GM19238 (cell line): Measurements from ENCODE around the gene IGF1R.
"Not testable (repeated sequence)": the region's sequence is repeated elsewhere in the genome, so short reads cannot be mapped to it uniquely, and the experiment has no call there.

Experiments used
- DNase-seq: peaks from one replicate; pipeline ENCODE4 v3.0.0; 2011; ENCODE audit warnings: low spot score; ENCODE audit not compliant: insufficient read length

IGF1R gene

GRCh38 chr15:98983334-98983733 is 335.0 kb downstream of the IGF1R start:
- DNase-seq: no peak

DNA sequence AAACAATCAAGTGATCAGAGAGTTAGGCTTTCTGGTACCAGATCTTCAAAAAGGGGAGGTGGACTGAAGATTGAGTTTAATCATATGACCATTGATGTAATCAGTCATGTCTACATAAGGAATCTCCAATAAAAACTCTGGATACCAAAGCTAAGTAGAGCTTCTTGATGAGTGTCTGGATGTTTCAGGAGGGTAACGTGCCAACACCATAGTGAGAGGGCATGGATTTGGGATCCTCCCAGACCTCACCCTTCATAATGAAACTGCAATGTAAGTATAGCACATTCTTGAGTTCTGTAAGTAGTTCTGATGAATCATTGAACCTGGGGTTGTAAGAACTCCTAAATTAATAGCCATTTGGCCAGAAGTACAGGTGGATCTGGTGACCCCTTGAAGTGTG is 337.9 kb downstream of the IGF1R start:
- DNase-seq: no peak

- DNase-seq: no peak
Observed at GRCh38 chr15:98994892-98995291, 346.6 kb downstream of the IGF1R start.

DNA sequence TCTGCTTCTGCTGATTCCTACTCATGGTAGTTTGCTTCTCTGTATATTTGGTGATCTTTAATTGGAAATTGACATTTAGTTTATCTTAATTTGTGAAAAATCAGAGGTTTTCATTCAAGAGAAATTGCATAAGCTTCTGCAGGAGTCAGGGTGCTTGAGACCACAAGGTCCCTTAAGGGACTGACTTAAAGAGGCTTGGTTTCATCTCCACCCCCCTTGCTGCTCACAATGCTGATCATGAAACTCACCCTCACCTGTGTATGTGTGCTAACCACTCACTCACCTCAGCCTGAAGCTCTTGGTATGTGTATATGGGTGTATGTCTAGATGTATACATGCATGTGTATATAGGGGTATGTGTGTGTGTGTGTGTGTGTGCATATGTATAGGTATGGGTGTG is 347.8 kb downstream of the IGF1R start:
- no peak for DNase-seq

DNA sequence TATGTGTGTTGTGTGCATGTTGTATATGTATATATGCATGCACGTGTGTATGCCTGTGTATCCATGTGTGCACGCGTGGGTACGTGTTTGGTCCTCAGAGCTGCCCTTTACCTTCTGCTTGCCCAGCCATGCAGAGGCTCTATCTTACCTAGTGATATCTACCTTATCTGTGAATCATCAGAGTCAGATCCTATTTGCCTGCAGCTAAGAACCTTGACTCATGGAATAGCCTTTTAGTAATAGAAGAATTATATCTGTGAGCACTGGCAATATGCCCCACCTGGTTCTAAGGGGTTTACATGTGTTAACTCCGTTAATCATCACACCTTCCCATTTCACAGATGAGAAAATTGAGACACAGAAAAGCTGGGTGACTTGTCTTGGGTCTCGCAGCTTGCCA is 348.3 kb downstream of the IGF1R start:
- DNase-seq: no peak

DNA sequence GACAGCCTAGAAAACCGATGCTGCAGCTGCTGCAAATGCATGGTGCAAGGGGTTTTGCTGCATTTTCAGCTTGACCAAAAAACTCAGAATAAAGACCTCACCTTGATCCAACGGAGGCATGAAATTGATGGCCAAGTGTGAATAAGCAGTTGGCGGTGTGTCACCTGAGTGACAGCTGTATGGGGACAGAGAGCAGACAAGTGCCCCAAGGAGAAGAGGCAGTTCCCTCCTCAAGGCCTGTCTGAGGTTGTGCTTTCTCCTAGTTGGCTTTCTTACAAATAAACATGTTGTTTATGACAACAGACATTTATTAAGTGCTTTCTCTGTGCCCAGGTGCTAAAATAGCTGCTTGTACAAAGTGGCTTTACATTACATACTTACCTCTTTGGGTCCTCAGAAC is 349.0 kb downstream of the IGF1R start:
- no peak for DNase-seq

GRCh38 chr15:98997755-98998154 is 349.4 kb downstream of the IGF1R start:
- no peak for DNase-seq

- DNase-seq: no peak
Observed at GRCh38 chr15:98998279-98998678, 349.9 kb downstream of the IGF1R start.

DNA sequence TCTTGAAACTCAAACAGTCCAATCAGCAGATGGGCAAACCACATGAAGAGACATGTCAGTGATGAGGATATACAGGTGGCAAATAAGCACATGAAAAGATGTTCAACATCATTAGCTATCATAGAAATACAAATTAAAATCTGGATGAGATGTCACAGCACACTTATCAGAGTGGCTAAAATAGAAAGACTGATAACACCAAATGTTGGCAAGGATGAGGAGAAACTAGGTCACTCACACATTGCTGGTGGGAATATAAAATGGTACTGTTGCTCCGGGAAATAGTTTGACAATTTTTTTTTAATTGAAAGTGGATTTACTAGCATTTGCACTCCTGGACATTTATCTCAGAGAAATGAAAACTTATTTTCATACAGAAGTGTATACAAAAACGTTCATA is 350.9 kb downstream of the IGF1R start:
- no peak for DNase-seq

DNA sequence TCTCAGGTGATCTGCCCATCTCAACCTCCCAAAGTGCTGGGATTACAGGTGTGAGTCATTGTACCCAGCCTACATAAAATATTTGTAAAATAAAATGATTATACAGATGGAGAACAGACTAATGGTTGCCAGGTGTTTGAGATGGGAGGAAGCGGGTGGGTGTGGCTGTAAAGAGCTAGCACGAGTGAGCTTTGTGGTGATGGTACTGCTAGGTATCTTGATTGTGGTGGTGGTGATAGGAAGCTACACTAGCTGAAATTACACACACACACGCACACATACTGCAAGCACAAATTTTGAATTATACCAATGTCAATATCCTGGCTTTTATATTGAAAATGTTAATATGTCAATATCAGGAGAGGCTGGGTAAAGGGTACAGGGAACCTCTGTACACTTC is 353.9 kb downstream of the IGF1R start:
- DNase-seq: no peak

DNA sequence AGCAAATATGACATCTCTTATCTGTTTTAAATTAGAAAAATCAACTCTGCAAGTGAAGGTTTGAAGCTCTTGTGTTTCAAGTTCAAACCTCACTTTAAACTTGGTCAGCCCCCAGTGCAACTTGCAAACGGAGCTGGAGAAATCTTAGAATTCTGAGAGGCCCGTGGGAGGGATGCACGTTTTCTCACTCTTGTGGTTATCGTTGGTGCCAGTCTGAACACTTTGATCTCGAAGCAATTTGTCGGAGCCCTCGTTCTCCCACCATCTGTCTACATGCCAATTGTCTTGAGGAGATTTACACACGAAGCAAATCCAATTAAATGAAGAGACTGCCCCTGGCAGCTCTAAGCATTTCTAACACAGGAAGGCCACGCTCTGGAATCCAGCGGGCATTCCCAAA is 355.0 kb downstream of the IGF1R start:
- DNase-seq: not testable (repeated sequence)

DNA sequence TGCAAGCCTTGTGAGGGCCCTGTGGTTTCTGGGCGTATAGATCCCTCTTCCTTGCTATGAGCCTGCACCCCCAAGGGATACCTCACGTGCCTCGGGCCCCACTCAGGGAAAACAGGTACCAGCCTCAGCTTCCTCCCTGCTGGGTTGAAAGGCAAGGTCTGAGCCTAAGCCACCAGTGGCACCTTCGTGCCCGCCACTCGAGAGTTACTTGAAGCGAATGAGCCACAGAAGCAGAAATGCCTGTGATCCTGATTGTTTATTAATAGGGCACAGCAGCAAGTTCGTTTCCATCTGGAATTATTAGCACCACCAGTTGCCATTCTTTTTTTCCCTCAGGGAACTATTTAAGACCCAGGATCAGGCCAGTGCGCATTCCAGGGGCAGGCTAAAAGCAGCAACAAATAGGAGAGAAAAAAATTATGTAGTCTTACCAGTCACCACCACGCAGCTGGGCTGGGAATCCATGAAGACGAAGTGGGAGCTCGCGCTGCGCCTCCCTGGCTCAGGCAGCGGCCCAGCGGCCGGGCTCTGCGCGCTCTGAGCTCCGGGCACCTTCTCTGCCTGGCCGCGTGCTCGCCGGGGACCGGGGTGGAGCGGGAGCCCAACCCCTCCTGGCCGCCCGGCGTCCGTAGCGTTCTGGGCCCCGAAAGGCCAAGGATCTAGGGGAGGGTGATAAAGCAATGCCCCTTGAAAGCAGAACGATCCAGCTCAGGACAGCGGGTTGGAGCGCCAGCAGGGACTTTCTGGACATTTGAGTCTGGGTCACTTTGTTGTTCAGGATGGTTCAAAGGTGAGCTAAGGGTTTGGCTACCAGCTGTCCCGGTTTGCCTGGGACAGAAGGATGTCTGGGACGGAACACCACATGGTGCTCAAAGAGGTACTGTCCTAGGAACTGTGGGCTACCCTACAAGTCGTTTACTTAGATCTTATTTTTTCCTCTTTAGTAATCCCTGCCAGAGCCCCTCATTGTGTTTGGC is 356.9 kb downstream of the IGF1R start:
- DNase-seq: not testable (repeated sequence)

- no peak for DNase-seq
Observed at GRCh38 chr15:99006146-99006545, 357.8 kb downstream of the IGF1R start.

DNA sequence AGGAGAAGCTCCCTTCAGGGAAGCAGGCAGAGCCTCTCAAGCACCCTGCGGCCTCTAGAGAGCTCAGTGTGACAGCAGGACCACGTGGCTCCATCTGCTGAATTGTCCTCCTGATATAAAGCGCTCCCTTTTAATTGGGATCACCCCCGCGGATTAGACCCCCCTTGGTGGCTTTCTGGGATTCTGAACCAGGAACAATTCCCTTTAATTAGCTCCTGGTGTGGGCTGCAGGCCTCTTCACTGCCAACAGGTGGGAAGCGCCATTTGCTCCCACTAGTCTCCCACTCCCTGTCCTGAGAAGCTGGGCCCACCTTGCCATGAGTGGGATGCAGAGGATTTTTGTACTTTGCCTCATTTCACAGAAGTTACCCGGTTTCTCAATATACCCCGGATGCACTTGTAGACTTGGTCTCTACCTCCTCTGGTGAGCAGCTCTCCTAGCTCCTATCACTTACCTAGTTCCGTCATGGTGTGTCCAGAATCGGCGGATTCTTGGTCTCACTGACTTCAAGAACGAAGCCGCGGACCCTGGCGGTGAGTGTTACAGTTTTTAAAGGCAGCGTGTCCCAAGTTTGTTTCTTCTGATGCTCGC is 358.7 kb downstream of the IGF1R start:
- no peak for DNase-seq

DNA sequence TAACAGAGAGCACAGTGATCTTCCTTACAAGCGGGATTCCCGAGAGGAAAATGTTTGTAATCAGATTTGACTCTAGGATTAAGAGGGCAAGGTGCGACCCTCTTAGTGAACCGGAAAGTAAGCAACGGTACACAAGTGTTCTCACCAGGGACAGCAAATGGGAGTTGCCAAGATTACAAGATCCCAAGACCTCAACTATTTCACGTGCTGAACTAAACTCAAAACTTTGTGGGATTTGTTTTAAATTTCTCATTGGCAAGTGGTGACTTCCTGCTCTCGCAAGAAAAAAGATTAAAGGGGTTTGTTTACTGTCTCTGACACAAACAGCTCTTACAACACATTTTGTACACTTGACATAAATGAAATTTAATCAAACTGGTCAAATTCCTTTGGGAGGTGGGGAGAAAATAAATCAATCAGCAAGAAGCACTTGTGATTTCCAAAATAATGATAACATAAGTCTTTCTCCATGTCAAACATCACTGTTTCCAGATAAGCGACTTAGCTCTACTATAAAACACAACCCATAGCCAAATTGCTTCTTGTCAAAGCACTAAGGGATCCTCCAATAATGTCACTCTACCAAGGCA is 361.5 kb downstream of the IGF1R start:
- DNase-seq: no peak

DNA sequence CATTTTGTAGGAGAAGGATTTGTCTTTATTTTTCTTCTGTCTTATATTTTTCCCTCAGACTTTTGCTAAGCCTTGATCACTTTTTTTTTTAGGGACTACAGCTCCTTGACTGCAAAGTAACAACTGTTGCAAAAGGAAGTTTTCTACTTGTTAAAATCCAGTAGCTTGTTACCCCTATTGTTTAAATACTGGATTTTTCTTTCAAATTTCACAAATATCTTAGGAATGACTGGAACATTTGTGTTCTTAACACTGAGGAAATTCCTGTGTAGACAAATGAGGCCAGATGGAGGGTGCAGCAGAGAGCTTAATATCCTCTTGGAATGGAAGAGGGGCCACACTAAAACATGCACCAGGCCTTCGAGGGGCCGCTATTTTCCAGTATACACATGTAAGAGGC is 362.4 kb downstream of the IGF1R start:
- DNase-seq: no peak
